GM21447 (cell line): ENCODE results near the gene THRB.
A peak's percentile ranks its signal among the peaks of the same experiment; 100 is the strongest.

Source experiments
- ATAC-seq: cut with Tn5 transposase; IDR thresholded peaks from one replicate; pipeline ENCODE4 v1.9.1; 2021; ENCODE audit not compliant: unreplicated experiment

Gene THRB

GRCh38 chr3:24513463-24513862 lies 18.8 kb upstream of the THRB start:
- no peak for ATAC-seq

- no peak for ATAC-seq
Observed at GRCh38 chr3:24512564-24513197, 18.0 kb upstream of the THRB start.

GRCh38 chr3:24510030-24510648 lies 15.5 kb upstream of the THRB start:
- ATAC-seq: no peak

GRCh38 chr3:24508423-24508839 lies 13.8 kb upstream of the THRB start:
- ATAC-seq: no peak

- ATAC-seq: no peak
Observed at GRCh38 chr3:24507776-24508422, 13.2 kb upstream of the THRB start.

- no peak for ATAC-seq
Observed at GRCh38 chr3:24506966-24507775, 12.5 kb upstream of the THRB start.

GRCh38 chr3:24505691-24506550 lies 11.3 kb upstream of the THRB start:
- no peak for ATAC-seq

GRCh38 chr3:24504772-24505171 lies 10.1 kb upstream of the THRB start:
- no peak for ATAC-seq

- peak; percentile 88 for ATAC-seq
Observed at GRCh38 chr3:24503616-24504113, 9.0 kb upstream of the THRB start.

- ATAC-seq: no peak
Observed at GRCh38 chr3:24502690-24503089, 8.0 kb upstream of the THRB start.

- no peak for ATAC-seq
Observed at GRCh38 chr3:24500806-24501205, 6.2 kb upstream of the THRB start.

GRCh38 chr3:24499991-24500390 lies 5.3 kb upstream of the THRB start:
- no peak for ATAC-seq

- ATAC-seq: no peak
Observed at GRCh38 chr3:24498796-24499195, 4.1 kb upstream of the THRB start.

- no peak for ATAC-seq
Observed at GRCh38 chr3:24498391-24498790, 3.7 kb upstream of the THRB start.

- ATAC-seq: no peak
Observed at GRCh38 chr3:24497942-24498341, 3.3 kb upstream of the THRB start.

- no peak for ATAC-seq
Observed at GRCh38 chr3:24496529-24497482, 2.2 kb upstream of the THRB start.

- no peak for ATAC-seq
Observed at GRCh38 chr3:24495326-24495994, 810 bp upstream of the THRB start.

GRCh38 chr3:24493746-24494617 lies 668 bp downstream of the THRB start:
- ATAC-seq: no peak
